GM12874 (cell line): Measurements from ENCODE around the gene CNOT1.
A peak's percentile ranks its signal among the peaks of the same experiment; 100 is the strongest.

Source experiments
- TF ChIP-seq, protein P1 (sequence below): IDR thresholded peaks from 2 replicates; pipeline ENCODE4 v1.5.1; 2011; ENCODE audit warnings: low read depth, mild to moderate bottlenecking, control low read depth, low read length, moderate library complexity; ENCODE audit not compliant: insufficient read depth

The CNOT1 gene

DNA sequence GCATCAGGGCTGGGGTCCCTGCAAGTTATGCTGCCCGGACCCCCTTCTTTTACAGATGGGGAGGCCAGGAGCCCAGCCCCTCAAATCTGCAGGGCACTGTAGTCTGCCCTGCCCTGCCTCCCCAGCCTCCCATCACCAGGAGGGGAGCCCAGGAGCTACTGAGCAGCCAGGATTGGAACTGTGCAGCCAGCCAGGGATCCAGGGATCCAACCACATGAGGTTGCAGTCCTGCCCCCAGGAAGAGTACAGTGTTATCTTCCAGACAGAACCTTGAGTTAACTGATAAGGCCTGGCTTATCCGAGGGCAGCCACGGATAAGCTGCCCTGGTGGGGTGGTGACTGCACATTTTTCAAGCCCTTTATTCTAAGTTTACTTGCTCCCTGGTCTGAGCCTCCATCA lies 141.1 kb downstream of the CNOT1 start:
- TF ChIP-seq, protein P1, sequence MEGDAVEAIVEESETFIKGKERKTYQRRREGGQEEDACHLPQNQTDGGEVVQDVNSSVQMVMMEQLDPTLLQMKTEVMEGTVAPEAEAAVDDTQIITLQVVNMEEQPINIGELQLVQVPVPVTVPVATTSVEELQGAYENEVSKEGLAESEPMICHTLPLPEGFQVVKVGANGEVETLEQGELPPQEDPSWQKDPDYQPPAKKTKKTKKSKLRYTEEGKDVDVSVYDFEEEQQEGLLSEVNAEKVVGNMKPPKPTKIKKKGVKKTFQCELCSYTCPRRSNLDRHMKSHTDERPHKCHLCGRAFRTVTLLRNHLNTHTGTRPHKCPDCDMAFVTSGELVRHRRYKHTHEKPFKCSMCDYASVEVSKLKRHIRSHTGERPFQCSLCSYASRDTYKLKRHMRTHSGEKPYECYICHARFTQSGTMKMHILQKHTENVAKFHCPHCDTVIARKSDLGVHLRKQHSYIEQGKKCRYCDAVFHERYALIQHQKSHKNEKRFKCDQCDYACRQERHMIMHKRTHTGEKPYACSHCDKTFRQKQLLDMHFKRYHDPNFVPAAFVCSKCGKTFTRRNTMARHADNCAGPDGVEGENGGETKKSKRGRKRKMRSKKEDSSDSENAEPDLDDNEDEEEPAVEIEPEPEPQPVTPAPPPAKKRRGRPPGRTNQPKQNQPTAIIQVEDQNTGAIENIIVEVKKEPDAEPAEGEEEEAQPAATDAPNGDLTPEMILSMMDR = no peak

DNA sequence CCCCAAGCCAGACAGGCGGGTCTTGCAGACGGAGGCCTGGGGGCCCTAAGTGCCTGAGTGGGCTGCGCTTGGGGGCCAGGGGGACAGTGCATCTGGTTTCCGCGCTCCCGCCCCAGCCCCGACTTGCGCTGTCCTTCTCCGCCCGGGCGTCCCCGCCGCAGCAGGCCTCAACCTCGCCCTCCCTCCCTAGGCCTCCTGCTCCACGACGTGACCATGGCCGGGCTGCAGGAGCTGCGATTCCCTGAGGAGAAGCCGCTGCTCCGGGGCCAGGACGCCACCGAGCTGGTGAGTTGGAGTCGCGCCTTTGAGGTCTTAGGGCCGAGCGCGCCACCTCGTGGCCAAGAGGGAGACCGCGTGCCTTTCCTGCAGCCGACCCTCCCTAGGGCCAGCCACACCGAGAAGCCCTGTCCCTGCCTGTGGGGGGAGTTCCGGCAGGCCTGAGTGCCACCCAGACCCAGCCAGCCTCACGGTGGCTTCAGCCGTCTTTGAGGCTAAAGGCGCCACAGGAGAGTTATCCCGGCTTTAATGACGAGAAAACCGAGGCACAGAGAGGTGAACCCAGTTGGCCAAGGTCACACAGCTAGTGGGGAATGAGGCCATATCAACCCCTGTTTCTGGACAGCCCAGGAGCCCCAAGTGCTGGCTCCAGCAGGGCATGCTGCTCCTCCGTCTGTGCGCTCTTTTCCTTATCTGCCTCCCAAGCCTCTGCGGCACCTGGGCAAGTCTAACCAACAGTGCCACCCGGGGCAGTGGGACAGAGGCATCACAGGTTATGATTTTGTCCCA lies 141.9 kb downstream of the CNOT1 start:
- TF ChIP-seq, protein P1 = peak; percentile 94

DNA sequence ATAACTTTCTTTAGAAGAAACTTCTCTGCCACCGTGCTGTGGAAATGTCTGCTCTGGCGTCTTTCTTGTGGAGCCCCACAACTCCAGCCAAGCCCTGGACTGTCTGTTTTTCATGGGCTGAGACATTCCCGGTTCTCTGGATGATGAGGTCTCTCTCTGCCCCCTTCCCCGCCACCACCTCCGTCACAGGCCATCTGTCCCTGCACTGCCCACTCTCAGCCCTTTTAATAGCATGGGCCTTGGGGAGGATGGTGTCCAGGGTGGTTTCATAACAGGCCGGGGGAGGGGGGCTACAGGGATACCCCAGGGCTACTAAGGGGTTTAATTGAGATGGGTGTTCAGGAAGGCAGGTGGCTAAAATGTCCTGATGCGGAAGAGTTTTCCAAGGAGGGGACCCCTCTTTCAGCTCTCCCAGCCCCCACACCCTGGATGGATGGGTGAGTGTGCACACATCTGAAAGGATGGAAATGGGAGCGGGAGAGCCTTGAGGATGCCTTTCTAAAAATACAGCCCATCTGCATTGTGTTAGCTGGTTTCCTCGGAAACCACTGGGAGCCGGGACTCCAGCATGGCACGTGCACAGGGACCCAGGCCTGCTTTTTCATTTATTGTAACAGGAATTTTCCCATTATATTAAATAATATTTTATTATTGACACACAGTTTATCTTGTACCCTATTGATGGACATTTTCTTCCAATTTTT lies 144.3 kb downstream of the CNOT1 start:
- TF ChIP-seq, protein P1 = no peak

DNA sequence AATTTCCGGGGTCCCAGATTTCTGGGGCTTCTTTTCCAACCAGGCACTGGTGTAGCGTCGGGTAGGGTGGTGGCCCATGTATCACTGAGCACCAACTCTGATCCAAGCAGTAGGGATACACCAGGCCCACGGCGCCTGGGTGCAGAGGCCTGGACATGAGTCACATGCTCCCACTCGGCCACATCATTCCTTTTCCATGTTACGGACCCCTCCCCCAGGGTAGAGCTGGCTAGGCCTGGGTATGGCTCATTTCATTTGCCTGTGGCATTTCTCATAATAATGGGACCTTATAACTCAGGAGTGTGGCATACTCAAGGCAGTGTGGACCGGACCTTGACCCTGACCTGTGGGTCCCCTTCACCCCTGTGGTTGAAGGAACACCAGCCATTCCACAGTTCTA lies 147.7 kb downstream of the CNOT1 start:
- TF ChIP-seq, protein P1 = no peak

DNA sequence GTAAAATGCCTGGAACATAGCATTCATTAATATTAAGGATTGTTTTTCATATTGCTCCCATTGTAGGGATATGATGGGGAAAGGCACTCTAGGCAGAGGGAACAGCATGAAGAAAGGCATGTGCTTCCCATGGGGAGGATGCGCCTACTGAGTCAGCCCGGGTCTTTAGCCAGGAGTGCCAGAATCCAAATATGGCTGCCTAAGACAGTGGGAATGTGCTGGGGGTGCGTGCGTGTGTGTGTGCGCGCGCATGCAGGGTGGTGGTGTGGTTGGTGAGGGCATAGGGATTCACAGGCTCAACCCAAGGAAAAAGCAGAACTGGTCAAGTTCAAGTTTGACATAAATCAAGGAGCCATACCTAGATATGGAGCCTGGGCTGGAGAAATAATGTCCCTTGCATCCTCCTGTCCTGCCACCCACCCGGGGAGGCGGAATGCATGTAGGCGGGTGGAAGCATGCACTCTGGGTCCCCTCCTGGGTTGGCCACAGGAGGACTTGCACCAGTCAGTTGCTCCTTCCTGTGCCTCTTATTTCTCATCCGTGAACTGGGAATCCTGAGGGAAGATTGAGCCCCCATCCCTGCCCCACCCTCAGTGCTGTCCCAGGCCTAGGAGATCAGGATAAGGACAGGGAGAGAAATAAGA lies 148.3 kb downstream of the CNOT1 start:
- TF ChIP-seq, protein P1 = no peak

DNA sequence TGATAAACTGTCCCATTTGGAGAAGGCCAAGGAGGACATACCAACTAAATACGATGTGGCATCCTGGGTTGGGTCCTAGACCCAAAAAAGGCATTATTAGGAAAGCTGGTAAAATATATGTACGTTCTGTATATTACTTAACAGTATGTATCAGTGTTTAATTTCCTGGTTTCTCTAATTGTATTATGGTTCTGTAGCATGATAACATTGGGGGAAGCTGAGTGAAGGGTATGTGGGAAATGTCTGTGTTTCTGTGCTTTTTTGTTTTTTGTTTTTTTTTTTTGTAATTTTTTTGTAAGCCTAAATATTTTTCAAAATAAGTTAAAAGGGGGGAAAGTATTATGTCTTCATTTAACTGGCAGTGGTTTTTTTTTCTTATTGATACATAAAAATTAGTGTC lies 151.2 kb downstream of the CNOT1 start:
- TF ChIP-seq, protein P1 = no peak

DNA sequence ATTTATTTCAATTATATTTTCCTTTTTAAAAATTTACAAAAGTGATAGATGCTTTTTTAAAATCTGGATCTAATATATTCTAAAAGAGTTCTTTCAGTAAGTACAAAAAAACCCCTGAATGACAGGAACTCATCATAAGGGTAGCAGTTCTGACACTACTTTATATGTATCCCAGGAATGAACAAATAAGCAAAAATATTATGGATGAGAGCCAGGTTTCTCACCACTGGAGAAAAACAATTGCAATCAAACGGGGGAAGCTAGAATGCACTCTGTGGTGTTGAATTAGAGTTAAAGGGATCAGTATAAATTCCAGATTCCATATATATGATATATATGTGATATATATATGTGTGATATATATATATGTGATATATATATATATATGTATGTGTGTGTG lies 152.8 kb downstream of the CNOT1 start:
- TF ChIP-seq, protein P1 = no peak
